ENCODE measurements around the gene BSN.

- TF ChIP-seq TAF1 (IDR thresholded peaks at IDR 0.05; ENCODE audit: low read depth) (no peak), CEBPB (IDR thresholded peaks at IDR 0.05) (no peak), RAD21 (IDR thresholded peaks at IDR 0.05; ENCODE audit: low read depth) (no peak), ZBTB7A (IDR thresholded peaks at IDR 0.05; ENCODE audit: low read depth) (no peak), EP300 (IDR thresholded peaks at IDR 0.05; ENCODE audit: borderline replicate concordance) (no peak), FOXM1 (IDR thresholded peaks at IDR 0.05; ENCODE audit: borderline replicate concordance, low read depth) (no peak), EGR1 (IDR thresholded peaks at IDR 0.05) (no peak), NFIC (IDR thresholded peaks at IDR 0.05) (no peak)
- TF ChIP-seq, protein P1, sequence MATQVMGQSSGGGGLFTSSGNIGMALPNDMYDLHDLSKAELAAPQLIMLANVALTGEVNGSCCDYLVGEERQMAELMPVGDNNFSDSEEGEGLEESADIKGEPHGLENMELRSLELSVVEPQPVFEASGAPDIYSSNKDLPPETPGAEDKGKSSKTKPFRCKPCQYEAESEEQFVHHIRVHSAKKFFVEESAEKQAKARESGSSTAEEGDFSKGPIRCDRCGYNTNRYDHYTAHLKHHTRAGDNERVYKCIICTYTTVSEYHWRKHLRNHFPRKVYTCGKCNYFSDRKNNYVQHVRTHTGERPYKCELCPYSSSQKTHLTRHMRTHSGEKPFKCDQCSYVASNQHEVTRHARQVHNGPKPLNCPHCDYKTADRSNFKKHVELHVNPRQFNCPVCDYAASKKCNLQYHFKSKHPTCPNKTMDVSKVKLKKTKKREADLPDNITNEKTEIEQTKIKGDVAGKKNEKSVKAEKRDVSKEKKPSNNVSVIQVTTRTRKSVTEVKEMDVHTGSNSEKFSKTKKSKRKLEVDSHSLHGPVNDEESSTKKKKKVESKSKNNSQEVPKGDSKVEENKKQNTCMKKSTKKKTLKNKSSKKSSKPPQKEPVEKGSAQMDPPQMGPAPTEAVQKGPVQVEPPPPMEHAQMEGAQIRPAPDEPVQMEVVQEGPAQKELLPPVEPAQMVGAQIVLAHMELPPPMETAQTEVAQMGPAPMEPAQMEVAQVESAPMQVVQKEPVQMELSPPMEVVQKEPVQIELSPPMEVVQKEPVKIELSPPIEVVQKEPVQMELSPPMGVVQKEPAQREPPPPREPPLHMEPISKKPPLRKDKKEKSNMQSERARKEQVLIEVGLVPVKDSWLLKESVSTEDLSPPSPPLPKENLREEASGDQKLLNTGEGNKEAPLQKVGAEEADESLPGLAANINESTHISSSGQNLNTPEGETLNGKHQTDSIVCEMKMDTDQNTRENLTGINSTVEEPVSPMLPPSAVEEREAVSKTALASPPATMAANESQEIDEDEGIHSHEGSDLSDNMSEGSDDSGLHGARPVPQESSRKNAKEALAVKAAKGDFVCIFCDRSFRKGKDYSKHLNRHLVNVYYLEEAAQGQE (IDR thresholded peaks at IDR 0.05; ENCODE audit: low read depth), result no peak
- TF ChIP-seq, protein P2, sequence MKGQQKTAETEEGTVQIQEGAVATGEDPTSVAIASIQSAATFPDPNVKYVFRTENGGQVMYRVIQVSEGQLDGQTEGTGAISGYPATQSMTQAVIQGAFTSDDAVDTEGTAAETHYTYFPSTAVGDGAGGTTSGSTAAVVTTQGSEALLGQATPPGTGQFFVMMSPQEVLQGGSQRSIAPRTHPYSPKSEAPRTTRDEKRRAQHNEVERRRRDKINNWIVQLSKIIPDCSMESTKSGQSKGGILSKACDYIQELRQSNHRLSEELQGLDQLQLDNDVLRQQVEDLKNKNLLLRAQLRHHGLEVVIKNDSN (IDR thresholded peaks at IDR 0.05), result no peak
Observed at GRCh38 chr3:49626101-49626581, 71.9 kb downstream of the BSN start.
